Thoracic aorta (tissue), 2 donors: ENCODE measurements around the gene EDIL3. TPM values are rescaled to one million over a fixed set of nuclear protein-coding genes. Genes with fewer than 3 reads are reported as not detected.
"Not testable (repeated sequence)": the region's sequence is repeated elsewhere in the genome, so short reads cannot be mapped to it uniquely, and the experiment has no call there.

Experiments used
- ATAC-seq: fragments of 150-250 bp; one replicate; pipeline ENCODE4 v1.8.0; 2017; ENCODE audit warnings: low read depth; ENCODE audit not compliant: insufficient number of reproducible peaks, low FRiP score
- DNase-seq: peaks from one replicate; pipeline ENCODE4 v3.0.0-alpha.2; 2020; ENCODE audit warnings: low spot score
- H3K27ac ChIP-seq, 2 donors: fragments of 200-600 bp; sonication (generic); 1 replicate in 1 of 2; 2 replicates in 1 of 2; pipeline ENCODE4 v1.5.1; 2016; ENCODE audit warnings: mild to moderate bottlenecking in 2 of 2, moderate library complexity in 2 of 2
- H3K27me3 ChIP-seq: fragments of 200-600 bp; sonication (generic); replicated peaks from 2 replicates; pipeline ENCODE4 v1.6.0; 2016; ENCODE audit warnings: mild to moderate bottlenecking; ENCODE audit not compliant: insufficient read depth
- H3K36me3 ChIP-seq: fragments of 200-600 bp; sonication (generic); one replicate; pipeline ENCODE4 v1.5.1; 2016
- H3K4me1 ChIP-seq, 2 donors: fragments of 200-600 bp; sonication (generic); 1 replicate in 1 of 2; 2 replicates in 1 of 2; pipeline versions ENCODE4 v1.5.1 to v1.6.0; 2016; ENCODE audit warnings: low read depth in 2 of 2, mild to moderate bottlenecking in 1 of 2; ENCODE audit not compliant: control insufficient read depth in 1 of 2
- H3K4me3 ChIP-seq: fragments of 200-600 bp; sonication (generic); 2 replicates; pipeline ENCODE4 v1.5.1; 2016; ENCODE audit warnings: mild to moderate bottlenecking
- H3K9me3 ChIP-seq: fragments of 200-600 bp; sonication (generic); 2 replicates; pipeline ENCODE4 v1.5.1; 2016
- total RNA-seq, 2 donors: library from RNA; depleted of rRNA; stranded (reverse); fragments of >200 nt; gene quantifications; one replicate each; pipeline versions ENCODE4 v1.1.0 to v1.2.3, GENCODE V29; 2016
- TF ChIP-seq, protein P1 (sequence below): fragments of 200-600 bp; sonication (generic); IDR thresholded peaks from one replicate; pipeline ENCODE4 v1.5.1; 2019; ENCODE audit warnings: antibody characterized with exemption

EDIL3 gene
- total RNA-seq, 2 donors from 2014 or later: 157 to 170 TPM

DNA sequence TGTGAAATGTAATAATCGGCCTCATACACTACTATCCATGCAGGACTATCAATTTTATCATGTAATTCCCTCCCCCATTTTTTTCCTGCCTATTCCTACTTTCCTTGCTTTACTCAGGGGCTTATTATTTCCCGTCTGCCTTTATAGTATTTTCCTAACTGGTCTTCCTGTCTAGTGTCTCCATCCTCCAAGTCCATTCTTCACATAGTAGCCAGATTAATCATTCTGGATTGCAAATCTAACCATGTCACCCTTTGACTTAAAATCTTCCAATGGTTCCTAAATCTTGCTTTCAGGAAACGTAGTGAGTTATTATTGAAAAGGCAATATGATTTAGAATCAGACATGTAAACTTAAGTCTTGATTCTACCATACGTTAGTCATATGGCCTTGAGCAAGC is 356.6 kb downstream of the EDIL3 start:
- DNase-seq (no peak), ATAC-seq (no peak)
- no peaks in the 10 kb centered on the region for H3K36me3 ChIP-seq
- H3K4me3 ChIP-seq: no peak overlapping the region
- H3K27ac ChIP-seq: no peak overlapping the region
- H3K4me1 ChIP-seq: peaks cover 4 to 8% of the 10 kb centered on the region in 2 donors
- no peaks in the 10 kb centered on the region for H3K9me3 ChIP-seq
- no peaks in the 10 kb centered on the region for H3K27me3 ChIP-seq
- TF ChIP-seq, protein P1, sequence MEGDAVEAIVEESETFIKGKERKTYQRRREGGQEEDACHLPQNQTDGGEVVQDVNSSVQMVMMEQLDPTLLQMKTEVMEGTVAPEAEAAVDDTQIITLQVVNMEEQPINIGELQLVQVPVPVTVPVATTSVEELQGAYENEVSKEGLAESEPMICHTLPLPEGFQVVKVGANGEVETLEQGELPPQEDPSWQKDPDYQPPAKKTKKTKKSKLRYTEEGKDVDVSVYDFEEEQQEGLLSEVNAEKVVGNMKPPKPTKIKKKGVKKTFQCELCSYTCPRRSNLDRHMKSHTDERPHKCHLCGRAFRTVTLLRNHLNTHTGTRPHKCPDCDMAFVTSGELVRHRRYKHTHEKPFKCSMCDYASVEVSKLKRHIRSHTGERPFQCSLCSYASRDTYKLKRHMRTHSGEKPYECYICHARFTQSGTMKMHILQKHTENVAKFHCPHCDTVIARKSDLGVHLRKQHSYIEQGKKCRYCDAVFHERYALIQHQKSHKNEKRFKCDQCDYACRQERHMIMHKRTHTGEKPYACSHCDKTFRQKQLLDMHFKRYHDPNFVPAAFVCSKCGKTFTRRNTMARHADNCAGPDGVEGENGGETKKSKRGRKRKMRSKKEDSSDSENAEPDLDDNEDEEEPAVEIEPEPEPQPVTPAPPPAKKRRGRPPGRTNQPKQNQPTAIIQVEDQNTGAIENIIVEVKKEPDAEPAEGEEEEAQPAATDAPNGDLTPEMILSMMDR: no peak

DNA sequence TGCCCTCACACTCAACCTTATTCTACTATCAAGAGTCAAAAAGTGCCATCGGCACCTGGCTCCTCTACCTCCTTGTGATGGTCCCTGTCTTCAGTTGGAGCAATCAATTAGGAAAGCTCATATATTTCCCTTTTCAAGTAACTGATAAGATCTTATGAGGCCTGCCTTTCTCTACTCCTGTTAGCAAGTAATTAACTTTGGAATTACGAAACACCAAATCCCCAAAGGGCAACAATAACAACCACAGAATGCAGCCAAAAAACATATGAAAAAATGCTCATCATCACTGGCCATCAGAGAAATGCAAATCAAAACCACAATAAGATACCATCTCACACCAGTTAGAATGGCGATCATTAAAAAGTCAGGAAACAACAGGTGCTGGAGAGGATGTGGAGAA is 366.2 kb downstream of the EDIL3 start:
- not testable (repeated sequence) for H3K27me3 ChIP-seq, ATAC-seq, DNase-seq, H3K9me3 ChIP-seq, H3K4me3 ChIP-seq, H3K4me1 ChIP-seq, H3K27ac ChIP-seq, H3K36me3 ChIP-seq

DNA sequence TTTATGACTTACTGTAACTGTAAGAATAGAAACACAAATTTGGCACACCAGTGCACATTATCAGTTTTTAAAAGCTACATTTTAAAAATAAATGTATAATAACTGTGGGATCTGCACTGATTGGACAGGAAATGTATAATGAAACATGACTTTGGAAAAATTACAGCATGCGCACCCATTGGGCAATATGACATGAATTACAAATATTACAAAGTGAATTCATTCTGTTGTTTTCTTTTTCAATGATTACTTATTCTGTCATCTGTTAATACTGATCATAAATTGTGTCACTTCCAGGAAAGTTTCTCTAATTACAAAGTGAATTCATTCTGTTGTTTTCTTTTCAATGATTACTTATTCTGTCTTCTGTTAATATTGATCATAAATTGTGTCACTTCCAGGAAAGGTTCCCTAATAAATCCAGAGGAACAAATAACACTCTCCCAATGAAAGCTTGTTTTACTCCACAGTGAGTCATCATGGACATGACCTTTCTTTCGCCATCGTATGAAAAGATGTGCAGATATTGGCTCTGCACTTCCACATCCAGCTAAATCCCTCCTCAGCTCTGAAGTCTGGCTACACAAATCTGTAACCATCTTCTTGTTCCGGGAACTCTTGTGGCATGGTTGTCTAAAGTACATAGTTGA is 367.0 kb downstream of the EDIL3 start:
- TF ChIP-seq, protein P1: no peak
- Histone ChIP-seq H3K9me3 (no peaks in the 10 kb centered on the region), H3K4me1 (peaks cover 0 to 3% of the 10 kb centered on the region in 2 donors), H3K36me3 (no peaks in the 10 kb centered on the region), H3K27ac (no peak overlapping the region), H3K4me3 (no peak overlapping the region), H3K27me3 (no peaks in the 10 kb centered on the region)
- ATAC-seq (no peak), DNase-seq (no peak)

DNA sequence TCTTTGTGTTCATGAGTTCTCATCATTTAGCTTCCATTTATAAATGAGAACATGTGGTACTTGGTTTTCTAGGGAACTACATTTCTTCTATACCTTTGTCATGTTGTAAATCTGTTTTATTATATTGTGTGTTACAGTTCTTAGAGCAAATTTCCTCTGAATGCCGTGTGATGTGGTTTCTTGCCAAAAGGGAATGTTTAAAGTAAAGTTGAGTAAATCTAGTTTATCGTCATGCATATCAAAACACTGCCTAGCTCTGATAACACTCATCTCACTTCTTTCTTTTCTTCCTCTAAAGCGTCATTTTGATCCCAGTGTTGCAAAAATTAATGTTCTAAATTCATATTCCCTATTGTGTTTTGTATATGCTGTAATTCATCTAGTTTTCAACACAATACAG is 368.6 kb downstream of the EDIL3 start:
- Histone ChIP-seq H3K9me3 (no peaks in the 10 kb centered on the region), H3K4me1 (peaks cover 0 to 3% of the 10 kb centered on the region in 2 donors), H3K36me3 (no peaks in the 10 kb centered on the region), H3K27ac (no peak overlapping the region), H3K27me3 (no peaks in the 10 kb centered on the region), H3K4me3 (no peak overlapping the region)
- TF ChIP-seq, protein P1: no peak
- no peak for DNase-seq
- ATAC-seq: no peak

DNA sequence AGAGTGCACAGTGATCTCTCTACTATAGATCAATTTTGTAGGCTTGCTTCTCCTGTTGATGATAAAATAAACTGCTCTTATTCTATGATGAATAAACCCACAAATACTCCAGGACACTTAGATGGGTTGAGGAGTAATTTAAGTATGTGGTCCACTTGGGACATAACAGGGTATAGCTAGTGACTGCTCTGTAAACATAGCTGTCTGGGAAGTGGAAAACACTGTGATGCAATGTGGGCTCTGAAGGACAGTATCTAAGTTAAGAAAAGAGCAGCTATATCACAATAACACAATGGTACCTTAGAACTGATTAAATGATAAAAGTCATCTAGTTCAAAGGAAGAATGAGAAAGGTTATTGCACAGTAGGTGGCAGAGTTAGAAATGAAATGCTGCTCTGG is 369.7 kb downstream of the EDIL3 start:
- DNase-seq: no peak
- H3K27me3 ChIP-seq: no peaks in the 10 kb centered on the region
- TF ChIP-seq, protein P1: no peak
- H3K9me3 ChIP-seq: no peaks in the 10 kb centered on the region
- H3K4me1 ChIP-seq: peaks cover 0 to 3% of the 10 kb centered on the region in 2 donors
- H3K36me3 ChIP-seq: no peaks in the 10 kb centered on the region
- no peak overlapping the region for H3K4me3 ChIP-seq
- H3K27ac ChIP-seq: no peak overlapping the region
- no peak for ATAC-seq

DNA sequence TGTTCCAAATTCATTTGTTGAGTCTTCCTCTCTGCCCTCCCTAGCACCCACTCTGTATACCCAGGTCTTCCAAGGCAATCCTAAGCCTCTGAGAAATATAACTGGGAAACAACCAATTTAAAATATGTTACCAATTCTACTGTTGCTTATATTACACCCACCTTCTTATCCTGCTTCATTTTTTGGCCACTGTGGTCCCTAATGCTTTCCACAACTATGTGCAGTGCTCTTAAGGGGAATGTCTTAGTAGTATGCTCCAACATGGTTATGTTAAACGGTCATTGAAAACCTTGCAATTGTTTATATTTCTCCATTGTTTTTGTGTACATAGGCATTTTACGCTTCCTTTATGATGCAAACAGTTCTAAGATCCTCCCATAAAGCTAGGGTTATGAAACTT is 390.9 kb downstream of the EDIL3 start:
- DNase-seq (no peak), ATAC-seq (no peak)
- Histone ChIP-seq H3K4me3 (no peak overlapping the region), H3K4me1 (no peaks in the 10 kb centered on the region), H3K9me3 (no peaks in the 10 kb centered on the region), H3K27me3 (no peaks in the 10 kb centered on the region), H3K27ac (no peak overlapping the region), H3K36me3 (no peaks in the 10 kb centered on the region)
- TF ChIP-seq, protein P1: no peak
